Heart left ventricle (tissue), 13 donors: ENCODE results near the gene NCKAP5L.
"Not testable (repeated sequence)": the region's sequence is repeated elsewhere in the genome, so short reads cannot be mapped to it uniquely, and the experiment has no call there.

ENCODE experiments used
- POLR2A ChIP-seq, 2 donors: fragments of 450-650 bp; IDR thresholded peaks; one replicate each; pipeline ENCODE4 v1.6.1; 2017; ENCODE audit warnings: antibody characterized with exemption in 2 of 2, mild to moderate bottlenecking in 2 of 2, moderate library complexity in 2 of 2
- TF ChIP-seq, protein P1 (sequence below), 12 donors: fragments of 200-600 bp; sonication (generic) in 4 of 12; IDR thresholded peaks; one replicate each; pipeline versions ENCODE4 v1.5.0 to v1.8.0; 2018 to 2022; ENCODE audit warnings: antibody characterized with exemption in 12 of 12, mild to moderate bottlenecking in 5 of 12
- donor health status: ischemic (EF 13 %, LVEDD 7.1; RV severe dilation, severe dysfunction).
- donor health status: DM: no; HTN: yes; CAD: no.
- donor health status: DM: no; HTN: no; CAD: no.
- donor health status: ischemic (EF 25% LVEDD 6.9; RV normal size, moderate dysfunction).
- donor health status: ischemic (EF 25% LVEDD 5.7; RV mildly dilated, moderate dysfunction).
- donor health status: ischemic (EF 35%, LVEDD 5.7; RV mildly dilated, moderate dysfunction).
- donor health status: nonischemic (EF 11% LVEDD 7.7; RV severe dilation, severe dysfunction).
- donor health status: DM: yes; HTN: yes; CAD: no.
- donor health status: PGD.
- donor health status: ischemic (EF 29% LVEDD 5.4; RV normal size, mild dysfunction).
- donor health status: nonischemic (EF 23%, LVEDD 6.1; RV moderate dilation, normal function).

- TF ChIP-seq, protein P1, sequence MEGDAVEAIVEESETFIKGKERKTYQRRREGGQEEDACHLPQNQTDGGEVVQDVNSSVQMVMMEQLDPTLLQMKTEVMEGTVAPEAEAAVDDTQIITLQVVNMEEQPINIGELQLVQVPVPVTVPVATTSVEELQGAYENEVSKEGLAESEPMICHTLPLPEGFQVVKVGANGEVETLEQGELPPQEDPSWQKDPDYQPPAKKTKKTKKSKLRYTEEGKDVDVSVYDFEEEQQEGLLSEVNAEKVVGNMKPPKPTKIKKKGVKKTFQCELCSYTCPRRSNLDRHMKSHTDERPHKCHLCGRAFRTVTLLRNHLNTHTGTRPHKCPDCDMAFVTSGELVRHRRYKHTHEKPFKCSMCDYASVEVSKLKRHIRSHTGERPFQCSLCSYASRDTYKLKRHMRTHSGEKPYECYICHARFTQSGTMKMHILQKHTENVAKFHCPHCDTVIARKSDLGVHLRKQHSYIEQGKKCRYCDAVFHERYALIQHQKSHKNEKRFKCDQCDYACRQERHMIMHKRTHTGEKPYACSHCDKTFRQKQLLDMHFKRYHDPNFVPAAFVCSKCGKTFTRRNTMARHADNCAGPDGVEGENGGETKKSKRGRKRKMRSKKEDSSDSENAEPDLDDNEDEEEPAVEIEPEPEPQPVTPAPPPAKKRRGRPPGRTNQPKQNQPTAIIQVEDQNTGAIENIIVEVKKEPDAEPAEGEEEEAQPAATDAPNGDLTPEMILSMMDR (IDR thresholded peaks at IDR 0.05): not testable (repeated sequence)
- not testable (repeated sequence) for TF ChIP-seq POLR2A (IDR thresholded peaks at IDR 0.05)
Observed at GRCh38 chr12:49773102-49773501, 55.1 kb downstream of the NCKAP5L start.
